A549 (cell line): Measurements from ENCODE around the gene CSNK1D. TPM values are rescaled to one million over a fixed set of nuclear protein-coding genes. Genes with fewer than 3 reads are reported as not detected.

Experiments
- ATAC-seq, 2 experiments: fragments of 200-7000 bp in 1 of 2; fragments of >200 bp in 1 of 2; cut with Nextera tagmentation in 1 of 2; cut with Tn5 transposase in 1 of 2; 3 replicates each; pipeline versions ENCODE4 v1.8.0 to v1.9.1; 2018 to 2020; ENCODE audit warnings: mild to moderate bottlenecking in 1 of 2, moderate library complexity in 1 of 2
- CTCF ChIA-PET: fragments of 300-600 bp; sonication (Branson Sonifier 250); formaldehyde crosslinking; extraction: SDS; loops from one replicate; lab custom pipeline; 2021; ENCODE audit warnings: antibody characterized with exemption, inconsistent platforms; lab: Yijun Ruan, JAX
- POLR2A ChIA-PET: fragments of 350-600 bp; formaldehyde crosslinking; extraction: SDS; loops from one replicate; lab custom pipeline; 2021; ENCODE audit warnings: antibody characterized with exemption, inconsistent platforms; lab: Yijun Ruan, JAX
- DNase-seq, 2 experiments: peaks; one replicate each; pipeline versions ENCODE4 v3.0.0 to v3.0.0-alpha.2; 2011 to 2016; ENCODE audit warnings: low read depth in 1 of 2, low spot score in 1 of 2
- FAIRE-seq: peaks from 2 replicates; lab custom pipeline; 2011; peaks lifted over from hg19 to GRCh38; lab: Jason Lieb, UNC
- H3K27ac ChIP-seq, 2 experiments: fragments of >200 bp; sonication (Bioruptor Twin); formaldehyde crosslinking; 3 replicates each; pipeline ENCODE4 v1.5.1; 2016 to 2017
- H3K4me1 ChIP-seq: fragments of >200 bp; sonication (Bioruptor Twin); formaldehyde crosslinking; 3 replicates; pipeline ENCODE4 v1.6.1; 2016
- H3K4me2 ChIP-seq: fragments of >200 bp; sonication (Bioruptor Twin); formaldehyde crosslinking; 3 replicates; pipeline ENCODE4 v1.6.1; 2016
- H3K4me3 ChIP-seq: fragments of >200 bp; sonication (Bioruptor Twin); formaldehyde crosslinking; 3 replicates; pipeline ENCODE4 v1.5.1; 2016
- H3K9me3 ChIP-seq: fragments of >200 bp; sonication (Bioruptor Twin); formaldehyde crosslinking; 3 replicates; pipeline ENCODE4 v1.6.1; 2016
- BHLHE40 ChIP-seq: IDR thresholded peaks from 2 replicates; pipeline ENCODE4 v1.6.1; 2012; ENCODE audit warnings: low read depth, low read length, inconsistent platforms
- CBX2 ChIP-seq: fragments of 200-600 bp; sonication (generic); IDR thresholded peaks from 2 replicates; pipeline ENCODE4 v1.6.1; 2016; ENCODE audit warnings: low read depth, mild to moderate bottlenecking, borderline replicate concordance
- CEBPB ChIP-seq, 2 experiments: fragments of >200 bp in 1 of 2; sonication (Bioruptor Twin) in 1 of 2; formaldehyde crosslinking in 1 of 2; IDR thresholded peaks; 2 replicates each; pipeline ENCODE4 v1.6.1; 2012 to 2016
- CHD4 ChIP-seq: fragments of 200-600 bp; sonication (generic); IDR thresholded peaks from 2 replicates; pipeline ENCODE4 v1.6.1; 2016; ENCODE audit warnings: antibody characterized with exemption, mild to moderate bottlenecking, borderline replicate concordance
- EHF ChIP-seq: fragments of 250-450 bp; sonication (Bioruptor Pico); IDR thresholded peaks from 2 replicates; pipeline ENCODE4 v1.5.0; 2020; ENCODE audit warnings: mild to moderate bottlenecking
- ESRRA ChIP-seq: fragments of 150-350 bp; IDR thresholded peaks from 2 replicates; pipeline ENCODE4 v1.6.1; 2014; ENCODE audit warnings: mild to moderate bottlenecking, low read length, borderline replicate concordance
- HDAC2 ChIP-seq: fragments of 200-600 bp; sonication (generic); IDR thresholded peaks from 2 replicates; pipeline ENCODE4 v1.6.1; 2016
- HOXB13 ChIP-seq: fragments of 250-450 bp; sonication (Bioruptor Pico); IDR thresholded peaks from 2 replicates; pipeline ENCODE4 v1.5.0; 2020; ENCODE audit warnings: low read depth, mild to moderate bottlenecking, moderate library complexity
- JUN ChIP-seq, 2 experiments: fragments of >200 bp; sonication (Bioruptor Twin); formaldehyde crosslinking; IDR thresholded peaks; 2 replicates in 1 of 2; 3 replicates in 1 of 2; pipeline ENCODE4 v1.6.1; 2016 to 2017
- KDM1A ChIP-seq: fragments of 200-600 bp; sonication (generic); IDR thresholded peaks from 2 replicates; pipeline ENCODE4 v1.6.1; 2016; ENCODE audit warnings: low read depth, mild to moderate bottlenecking
- MAZ ChIP-seq: fragments of 150-350 bp; IDR thresholded peaks from 2 replicates; pipeline ENCODE4 v1.6.1; 2014; ENCODE audit warnings: antibody characterized with exemption, low read depth, low read length, borderline replicate concordance
- MYC ChIP-seq: IDR thresholded peaks from 2 replicates; pipeline ENCODE4 v1.6.1; 2012; ENCODE audit warnings: mild to moderate bottlenecking, inconsistent platforms, low read length, improper control_type of control experiment, borderline replicate concordance
- NFE2L2 ChIP-seq: fragments of 150-350 bp; conservative IDR thresholded peaks from 2 replicates; pipeline ENCODE4 v1.6.1; 2014; ENCODE audit warnings: low read length
- POLR2A ChIP-seq: IDR thresholded peaks from 2 replicates; pipeline ENCODE4 v1.6.1; 2012; ENCODE audit warnings: mild to moderate bottlenecking, low read length
- POLR2AphosphoS2 ChIP-seq: conservative IDR thresholded peaks from 2 replicates; pipeline ENCODE4 v1.6.1; 2012; ENCODE audit warnings: low read length, improper control_type of control experiment, inconsistent platforms
- RARB ChIP-seq: fragments of 250-450 bp; sonication (Bioruptor Pico); IDR thresholded peaks from 2 replicates; pipeline ENCODE4 v1.8.0; 2021; ENCODE audit warnings: mild to moderate bottlenecking, moderate library complexity
- RCOR1 ChIP-seq: fragments of 150-350 bp; IDR thresholded peaks from 2 replicates; pipeline ENCODE4 v1.6.1; 2014; ENCODE audit warnings: antibody characterized with exemption, low read length, low read depth
- RFX5 ChIP-seq: fragments of 450-650 bp; IDR thresholded peaks from 2 replicates; pipeline ENCODE4 v1.7.1; 2014; ENCODE audit warnings: antibody characterized with exemption, mild to moderate bottlenecking, moderate library complexity
- SMC3 ChIP-seq: fragments of >200 bp; sonication (Bioruptor Twin); formaldehyde crosslinking; IDR thresholded peaks from 3 replicates; pipeline ENCODE4 v1.6.1; 2018; ENCODE audit warnings: inconsistent platforms
- TFCP2L1 ChIP-seq: fragments of 250-450 bp; sonication (Bioruptor Pico); IDR thresholded peaks from 2 replicates; pipeline ENCODE4 v1.5.0; 2021; ENCODE audit warnings: mild to moderate bottlenecking
- USF2 ChIP-seq: fragments of 450-650 bp; IDR thresholded peaks from 2 replicates; pipeline ENCODE4 v1.6.1; 2014; ENCODE audit warnings: antibody characterized with exemption
- ZFP36 ChIP-seq: fragments of 450-650 bp; IDR thresholded peaks from 2 replicates; pipeline ENCODE4 v1.6.1; 2014; ENCODE audit warnings: borderline replicate concordance; ENCODE audit not compliant: partially characterized antibody
- ZSCAN20 ChIP-seq: fragments of 250-450 bp; sonication (Bioruptor Pico); IDR thresholded peaks from 2 replicates; pipeline ENCODE4 v1.8.0; 2022; ENCODE audit warnings: mild to moderate bottlenecking, moderate library complexity
- WGBS: methylation state at CpG from one replicate; pipeline ENCODE4 v1.1.6; 2017; ENCODE audit errors: missing lambda C conversion rate; 5-methylcytosine and 5-hydroxymethylcytosine counted together
- polyA plus RNA-seq, 4 experiments: library from polyadenylated mRNA; depleted of rRNA in 3 of 4; stranded (reverse); fragments of >200 nt; fragmentation: RNase III in 1 of 4; extraction: RNeasy Plus Mini Kit Qiagen cat#74134 plus additional on column Dnase treatment in 1 of 4; gene quantifications; 2 replicates in 3 of 4; 3 replicates in 1 of 4; pipeline ENCODE4 v1.2.3, GENCODE V29; 2011 to 2017
- TF ChIP-seq, protein P1 (sequence below): fragments of >200 bp; sonication (Bioruptor Twin); formaldehyde crosslinking; IDR thresholded peaks from 3 replicates; pipeline ENCODE4 v1.6.1; 2016
- TF ChIP-seq, protein P2 (sequence below): IDR thresholded peaks from 2 replicates; pipeline ENCODE4 v1.6.1; 2012
- TF ChIP-seq, protein P3 (sequence below): fragments of >200 bp; sonication (Bioruptor Twin); formaldehyde crosslinking; IDR thresholded peaks from 3 replicates; pipeline ENCODE4 v1.5.1; 2016

The CSNK1D gene
- polyA plus RNA-seq, 2 of the 4 experiments (the other 2 are of a cell fraction) = 130 to 163 TPM

GRCh38 chr17:82237746-82238471 lies 35.6 kb downstream of the CSNK1D start (continued):
- no peak for TF ChIP-seq EHF (CRISPR knock-in tag)
- no peak for TF ChIP-seq CBX2
- no peak for TF ChIP-seq KDM1A

- ChIA-PET POLR2A (no interaction called here), CTCF (interaction anchor here (0.5 to 17.6 kb wide), 33 partner anchors 8 to 291 kb away, joined by 3 to 289 read pairs (median 7); partner anchors contain the start of genes CCDC57, RAC3, SECTM1 and SLC16A3)
- no peak overlapping the region for H3K4me2 ChIP-seq
- no peak overlapping the region for H3K4me3 ChIP-seq
- ATAC-seq = no peak
- WGBS = 95% methylated on average over 57 of the region's 59 CpGs
- no peak for FAIRE-seq
- H3K27ac ChIP-seq = peak overlapping the region in 1 of 2 experiments; percentile 71; a peak in 2 of 6 replicates
- no peak for DNase-seq
- no peaks in the 10 kb centered on the region for H3K9me3 ChIP-seq
- peaks cover 88% of the 10 kb centered on the region for H3K4me1 ChIP-seq
- no peak for TF ChIP-seq ZSCAN20 (CRISPR knock-in tag)
- TF ChIP-seq EHF (CRISPR knock-in tag) = no peak
- no peak for TF ChIP-seq ZFP36
- TF ChIP-seq, protein P1, sequence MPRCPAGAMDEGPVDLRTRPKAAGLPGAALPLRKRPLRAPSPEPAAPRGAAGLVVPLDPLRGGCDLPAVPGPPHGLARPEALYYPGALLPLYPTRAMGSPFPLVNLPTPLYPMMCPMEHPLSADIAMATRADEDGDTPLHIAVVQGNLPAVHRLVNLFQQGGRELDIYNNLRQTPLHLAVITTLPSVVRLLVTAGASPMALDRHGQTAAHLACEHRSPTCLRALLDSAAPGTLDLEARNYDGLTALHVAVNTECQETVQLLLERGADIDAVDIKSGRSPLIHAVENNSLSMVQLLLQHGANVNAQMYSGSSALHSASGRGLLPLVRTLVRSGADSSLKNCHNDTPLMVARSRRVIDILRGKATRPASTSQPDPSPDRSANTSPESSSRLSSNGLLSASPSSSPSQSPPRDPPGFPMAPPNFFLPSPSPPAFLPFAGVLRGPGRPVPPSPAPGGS = no peak
- no peak for TF ChIP-seq BHLHE40
- TF ChIP-seq RFX5 = no peak
- no peak for TF ChIP-seq SMC3
- no peak for TF ChIP-seq CHD4
- no peak for TF ChIP-seq USF2
- no peak for TF ChIP-seq POLR2AphosphoS2
- no peak for TF ChIP-seq RARB (CRISPR knock-in tag)
- TF ChIP-seq ESRRA = no peak
- no peak for TF ChIP-seq HDAC2
- TF ChIP-seq TFCP2L1 (CRISPR knock-in tag) = no peak
- TF ChIP-seq POLR2A = no peak
- TF ChIP-seq RCOR1 = no peak
These were observed 36.3 kb downstream of the CSNK1D start for GRCh38 chr17:82237083-82237745.

- peak; percentile 79 to 80 for DNase-seq
- H3K27ac ChIP-seq = peak overlapping the region; percentile 68 to 71
- WGBS = 33% methylated on average over 23 of the region's 44 CpGs
- H3K9me3 ChIP-seq = no peaks in the 10 kb centered on the region
- ATAC-seq = peak; percentile 2 to 17; a peak in 3 of 6 replicates
- ChIA-PET CTCF (interaction anchor here (0.6 to 17.6 kb wide), 49 partner anchors 9 to 908 kb away, joined by 3 to 289 read pairs (median 6); partner anchors contain the start of genes CCDC57, CD7, DCXR and RAC3), POLR2A (interaction anchor here (0.8 to 2.1 kb wide), 4 partner anchors 30 to 206 kb away, joined by 3 to 14 read pairs (median 4); no protein-coding TSS in a partner anchor)
- peak overlapping the region; percentile 61 for H3K4me2 ChIP-seq
- H3K4me3 ChIP-seq = no peak overlapping the region
- H3K4me1 ChIP-seq = peaks cover 83% of the 10 kb centered on the region
- no peak for FAIRE-seq
- TF ChIP-seq MYC (0 out of 2 replicates have a peak, but pooled peaks have one; percentile 23), ESRRA (no peak), CEBPB (IDR thresholded peaks at IDR 0.05) (0 out of 4 replicates have a peak, but pooled peaks of 1 of the 2 experiments have one; percentile 3), JUN (IDR thresholded peaks at IDR 0.05) (0 out of 5 replicates have a peak, but pooled peaks of 1 of the 2 experiments have one; percentile 24), SMC3 (peak; percentile 93), HOXB13 (no peak), NFE2L2 (no peak), CBX2 (no peak), RFX5 (no peak), MAZ (no peak)
- TF ChIP-seq, protein P2, sequence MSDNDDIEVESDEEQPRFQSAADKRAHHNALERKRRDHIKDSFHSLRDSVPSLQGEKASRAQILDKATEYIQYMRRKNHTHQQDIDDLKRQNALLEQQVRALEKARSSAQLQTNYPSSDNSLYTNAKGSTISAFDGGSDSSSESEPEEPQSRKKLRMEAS = peak; percentile 70
- TF ChIP-seq, protein P3, sequence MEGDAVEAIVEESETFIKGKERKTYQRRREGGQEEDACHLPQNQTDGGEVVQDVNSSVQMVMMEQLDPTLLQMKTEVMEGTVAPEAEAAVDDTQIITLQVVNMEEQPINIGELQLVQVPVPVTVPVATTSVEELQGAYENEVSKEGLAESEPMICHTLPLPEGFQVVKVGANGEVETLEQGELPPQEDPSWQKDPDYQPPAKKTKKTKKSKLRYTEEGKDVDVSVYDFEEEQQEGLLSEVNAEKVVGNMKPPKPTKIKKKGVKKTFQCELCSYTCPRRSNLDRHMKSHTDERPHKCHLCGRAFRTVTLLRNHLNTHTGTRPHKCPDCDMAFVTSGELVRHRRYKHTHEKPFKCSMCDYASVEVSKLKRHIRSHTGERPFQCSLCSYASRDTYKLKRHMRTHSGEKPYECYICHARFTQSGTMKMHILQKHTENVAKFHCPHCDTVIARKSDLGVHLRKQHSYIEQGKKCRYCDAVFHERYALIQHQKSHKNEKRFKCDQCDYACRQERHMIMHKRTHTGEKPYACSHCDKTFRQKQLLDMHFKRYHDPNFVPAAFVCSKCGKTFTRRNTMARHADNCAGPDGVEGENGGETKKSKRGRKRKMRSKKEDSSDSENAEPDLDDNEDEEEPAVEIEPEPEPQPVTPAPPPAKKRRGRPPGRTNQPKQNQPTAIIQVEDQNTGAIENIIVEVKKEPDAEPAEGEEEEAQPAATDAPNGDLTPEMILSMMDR = peak; percentile 97
These were observed 37.1 kb downstream of the CSNK1D start for GRCh38 chr17:82236142-82236971.
